ENCODE data around the gene KCP. TPM values are rescaled to one million over a fixed set of nuclear protein-coding genes. Genes with fewer than 3 reads are reported as not detected.

Gene KCP
- total and polyA plus RNA-seq, 10 of the 15 experiments (the other 5 are each of a cell fraction or from before 2014, with no cell fraction given): 0.05 to 7.8 (median 2.5) TPM

DNA sequence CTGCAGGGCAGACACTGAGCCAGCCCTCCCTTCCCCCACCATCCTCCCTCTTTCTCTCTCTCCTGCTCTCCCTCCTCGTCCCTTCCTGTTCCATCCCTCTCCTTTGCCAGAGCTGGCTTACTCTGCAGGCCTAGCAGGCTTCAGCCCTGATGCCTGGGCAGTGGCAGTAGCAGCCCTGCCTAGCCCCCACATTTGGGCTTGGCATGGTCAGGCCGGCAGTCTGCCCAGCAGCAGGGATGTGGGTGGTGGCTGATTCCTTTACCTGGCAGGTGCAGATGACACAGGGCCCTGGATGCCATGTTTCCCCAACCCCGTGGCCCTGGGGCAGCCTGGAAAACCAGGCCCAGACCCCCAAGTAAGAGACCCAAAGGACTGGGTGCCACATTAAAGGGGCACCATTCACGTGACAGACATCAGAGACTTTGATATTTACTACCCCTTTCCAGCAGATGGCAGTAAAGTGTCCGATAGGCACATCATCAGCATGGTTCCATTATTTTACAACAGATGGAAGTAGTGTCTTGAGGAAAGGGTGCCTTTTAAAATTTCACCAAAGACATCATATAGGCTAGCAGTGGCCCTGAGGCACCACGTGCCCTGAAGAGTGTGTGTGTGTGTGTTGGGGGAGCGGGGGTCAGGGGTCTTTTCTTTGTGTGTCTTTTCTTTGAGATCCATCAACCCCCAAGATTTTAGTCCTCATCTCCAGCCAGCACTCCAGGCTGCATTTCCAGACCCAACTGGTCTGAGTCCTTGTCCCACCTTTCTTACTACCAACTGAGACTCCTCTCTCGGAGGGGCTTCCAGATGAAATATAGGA lies 5.9 kb downstream of the KCP start:
- ChIA-PET RAD21 (ENCODE audit: unreplicated experiment) (interaction anchor here (1.0 to 2.1 kb wide), 3 partner anchors 47 to 187 kb away, joined by 3 to 11 read pairs (median 3); no protein-coding TSS in a partner anchor), SMC1A (ENCODE audit: uncharacterized antibody, unreplicated experiment) (interaction anchor here (0.8 to 2.1 kb wide), 3 partner anchors 62 to 186 kb away, joined by 3 to 20 read pairs (median 4); partner anchors contain the start of gene TNPO3), CTCF (interaction anchor here (0.7 to 6.2 kb wide), 14 partner anchors 10 to 307 kb away, joined by 3 to 44 read pairs (median 6); partner anchors contain the start of gene TNPO3), POLR2A (interaction anchor here (0.7 kb wide), 1 partner anchor 185 kb away, joined by 3 read pairs; no protein-coding TSS in a partner anchor)
- Histone ChIP-seq H4K20me1 (ENCODE audit: control insufficient read depth, insufficient read depth) (no peaks in the 10 kb centered on the region), H3K4me3 (no peak overlapping the region), H3K4me1 (ENCODE audit: control insufficient read depth, insufficient read depth, low read length) (peaks cover 7% of the 10 kb centered on the region), H3K79me2 (ENCODE audit: control insufficient read depth, insufficient read depth, low read length) (no peaks in the 10 kb centered on the region), H3K36me3 (ENCODE audit: control insufficient read depth in 2 of 2, insufficient read depth in 2 of 2, low read length in 1 of 2) (no peaks in the 10 kb centered on the region), H3K27me3 (replicated peaks in 1 of 2; ENCODE audit: control insufficient read depth in 2 of 2, insufficient read depth in 2 of 2, low read length in 1 of 2) (no peaks in the 10 kb centered on the region), H2AFZ (ENCODE audit: control insufficient read depth, low read depth, low read length) (peak overlapping the region; percentile 24; the same call in 1 of the 2 replicates), H3K9ac (ENCODE audit: control insufficient read depth, insufficient read depth, low read length) (no peak overlapping the region), H3K9me3 (replicated peaks; ENCODE audit: control insufficient read depth, insufficient read depth, low read length) (no peaks in the 10 kb centered on the region), H3K4me2 (ENCODE audit: control insufficient read depth, insufficient read depth) (no peak overlapping the region), H3K27ac (ENCODE audit: control insufficient read depth, insufficient read depth) (no peak overlapping the region)
- no TSS peak for BruUV-seq (replicated peaks)
- ATAC-seq (peak; percentile 94), FAIRE-seq (peak; percentile 41), DNase-seq (ENCODE audit: low read depth, low spot score) (peak; percentile 35)
- WGBS (ENCODE audit: insufficient coverage, insufficient replicate concordance, low lambda C conversion rate, missing lambda C conversion rate): 17% methylated on average over 7 of the region's 8 CpGs
- in situ Hi-C loops (cut with MboI): loop anchor here (5.0 kb wide), 2 partner anchors 188 to 308 kb away; no protein-coding TSS in a partner anchor
- intact Hi-C loops (cut with micrococcal nuclease; ENCODE audit: unreplicated experiment): loop anchor here (1.0 to 2.0 kb wide), 3 partner anchors 36 to 306 kb away; no protein-coding TSS in a partner anchor
- TF ChIP-seq HCFC1 (IDR thresholded peaks at IDR 0.05; ENCODE audit: low read length) (no peak), JUNB (IDR thresholded peaks at IDR 0.05) (no peak), PML (IDR thresholded peaks at IDR 0.05; ENCODE audit: low read length) (no peak), POLR2A (IDR thresholded peaks at IDR 0.05; ENCODE audit: low read depth, low read length) (no peak), ESRRA (IDR thresholded peaks at IDR 0.05; ENCODE audit: low read length) (no peak), SMAD1 (IDR thresholded peaks at IDR 0.05; ENCODE audit: low read depth, partially characterized antibody) (no peak), ZNF384 (IDR thresholded peaks at IDR 0.05; ENCODE audit: borderline replicate concordance, low read depth, low read length) (no peak), RB1 (IDR thresholded peaks at IDR 0.05; ENCODE audit: borderline replicate concordance) (no peak), ASH2L (IDR thresholded peaks at IDR 0.05; ENCODE audit: borderline replicate concordance, low read depth) (no peak), IKZF2 (IDR thresholded peaks at IDR 0.05) (no peak), NR2F1 (conservative IDR thresholded peaks at IDR 0.05) (0 out of 2 replicates have a peak, but pooled peaks have one; percentile 12), GATAD2B (conservative IDR thresholded peaks at IDR 0.05; ENCODE audit: low read depth) (peak; percentile 30; the same call in 1 of the 2 replicates)
- TF ChIP-seq, protein P1, sequence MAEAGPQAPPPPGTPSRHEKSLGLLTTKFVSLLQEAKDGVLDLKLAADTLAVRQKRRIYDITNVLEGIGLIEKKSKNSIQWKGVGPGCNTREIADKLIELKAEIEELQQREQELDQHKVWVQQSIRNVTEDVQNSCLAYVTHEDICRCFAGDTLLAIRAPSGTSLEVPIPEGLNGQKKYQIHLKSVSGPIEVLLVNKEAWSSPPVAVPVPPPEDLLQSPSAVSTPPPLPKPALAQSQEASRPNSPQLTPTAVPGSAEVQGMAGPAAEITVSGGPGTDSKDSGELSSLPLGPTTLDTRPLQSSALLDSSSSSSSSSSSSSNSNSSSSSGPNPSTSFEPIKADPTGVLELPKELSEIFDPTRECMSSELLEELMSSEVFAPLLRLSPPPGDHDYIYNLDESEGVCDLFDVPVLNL (IDR thresholded peaks at IDR 0.05; ENCODE audit: low read depth, low read length): no peak
- TF ChIP-seq, protein P2, sequence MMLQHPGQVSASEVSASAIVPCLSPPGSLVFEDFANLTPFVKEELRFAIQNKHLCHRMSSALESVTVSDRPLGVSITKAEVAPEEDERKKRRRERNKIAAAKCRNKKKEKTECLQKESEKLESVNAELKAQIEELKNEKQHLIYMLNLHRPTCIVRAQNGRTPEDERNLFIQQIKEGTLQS (IDR thresholded peaks at IDR 0.05; ENCODE audit: borderline replicate concordance, extremely low read depth, low read depth, low read length): no peak
- TF ChIP-seq, protein P3, sequence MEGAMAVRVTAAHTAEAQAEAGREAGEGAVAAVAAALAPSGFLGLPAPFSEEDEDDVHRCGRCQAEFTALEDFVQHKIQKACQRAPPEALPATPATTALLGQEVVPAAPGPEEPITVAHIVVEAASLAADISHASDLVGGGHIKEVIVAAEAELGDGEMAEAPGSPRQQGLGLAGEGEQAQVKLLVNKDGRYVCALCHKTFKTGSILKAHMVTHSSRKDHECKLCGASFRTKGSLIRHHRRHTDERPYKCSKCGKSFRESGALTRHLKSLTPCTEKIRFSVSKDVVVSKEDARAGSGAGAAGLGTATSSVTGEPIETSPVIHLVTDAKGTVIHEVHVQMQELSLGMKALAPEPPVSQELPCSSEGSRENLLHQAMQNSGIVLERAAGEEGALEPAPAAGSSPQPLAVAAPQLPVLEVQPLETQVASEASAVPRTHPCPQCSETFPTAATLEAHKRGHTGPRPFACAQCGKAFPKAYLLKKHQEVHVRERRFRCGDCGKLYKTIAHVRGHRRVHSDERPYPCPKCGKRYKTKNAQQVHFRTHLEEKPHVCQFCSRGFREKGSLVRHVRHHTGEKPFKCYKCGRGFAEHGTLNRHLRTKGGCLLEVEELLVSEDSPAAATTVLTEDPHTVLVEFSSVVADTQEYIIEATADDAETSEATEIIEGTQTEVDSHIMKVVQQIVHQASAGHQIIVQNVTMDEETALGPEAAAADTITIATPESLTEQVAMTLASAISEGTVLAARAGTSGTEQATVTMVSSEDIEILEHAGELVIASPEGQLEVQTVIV (IDR thresholded peaks at IDR 0.05; ENCODE audit: borderline replicate concordance, partially characterized antibody): no peak
- TF ChIP-seq, protein P4, sequence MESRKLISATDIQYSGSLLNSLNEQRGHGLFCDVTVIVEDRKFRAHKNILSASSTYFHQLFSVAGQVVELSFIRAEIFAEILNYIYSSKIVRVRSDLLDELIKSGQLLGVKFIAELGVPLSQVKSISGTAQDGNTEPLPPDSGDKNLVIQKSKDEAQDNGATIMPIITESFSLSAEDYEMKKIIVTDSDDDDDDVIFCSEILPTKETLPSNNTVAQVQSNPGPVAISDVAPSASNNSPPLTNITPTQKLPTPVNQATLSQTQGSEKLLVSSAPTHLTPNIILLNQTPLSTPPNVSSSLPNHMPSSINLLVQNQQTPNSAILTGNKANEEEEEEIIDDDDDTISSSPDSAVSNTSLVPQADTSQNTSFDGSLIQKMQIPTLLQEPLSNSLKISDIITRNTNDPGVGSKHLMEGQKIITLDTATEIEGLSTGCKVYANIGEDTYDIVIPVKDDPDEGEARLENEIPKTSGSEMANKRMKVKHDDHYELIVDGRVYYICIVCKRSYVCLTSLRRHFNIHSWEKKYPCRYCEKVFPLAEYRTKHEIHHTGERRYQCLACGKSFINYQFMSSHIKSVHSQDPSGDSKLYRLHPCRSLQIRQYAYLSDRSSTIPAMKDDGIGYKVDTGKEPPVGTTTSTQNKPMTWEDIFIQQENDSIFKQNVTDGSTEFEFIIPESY (IDR thresholded peaks at IDR 0.05): no peak

All from GM12878 (cell line).